Subcutaneous adipose tissue (tissue), 4 donors: ENCODE results near the gene ANO2. TPM values are rescaled to one million over a fixed set of nuclear protein-coding genes. Genes with fewer than 3 reads are reported as not detected.

Source experiments
- CTCF ChIP-seq: fragments of 450-650 bp; IDR thresholded peaks from one replicate; pipeline ENCODE4 v1.5.1; 2016; ENCODE audit warnings: low read depth, mild to moderate bottlenecking, control low read depth, antibody characterized with exemption, moderate library complexity
- total RNA-seq, 4 donors: library from RNA; depleted of rRNA; stranded (reverse); fragments of >200 nt; gene quantifications; one replicate each; pipeline ENCODE4 v1.1.0, GENCODE V29; 2016

ANO2 gene
- total RNA-seq, 4 donors from 2014 or later = 9.3 to 69.3 (median 21.8) TPM

- no peak for TF ChIP-seq CTCF
These were observed 379.0 kb downstream of the ANO2 start for GRCh38 chr12:5565933-5566599.

GRCh38 chr12:5562581-5562980, 382.5 kb downstream of the ANO2 start:
- no peak for TF ChIP-seq CTCF

- TF ChIP-seq CTCF = no peak
These were observed 383.2 kb downstream of the ANO2 start for GRCh38 chr12:5561846-5562245.

- no peak for TF ChIP-seq CTCF
These were observed 384.0 kb downstream of the ANO2 start for GRCh38 chr12:5561057-5561456.

- TF ChIP-seq CTCF = no peak
These were observed 384.8 kb downstream of the ANO2 start for GRCh38 chr12:5560265-5560664.

GRCh38 chr12:5557906-5558305, 387.2 kb downstream of the ANO2 start:
- no peak for TF ChIP-seq CTCF

GRCh38 chr12:5556946-5557673, 387.9 kb downstream of the ANO2 start:
- TF ChIP-seq CTCF = no peak
